Kidney (tissue), 14 donors: ENCODE results near the gene AMDHD2. TPM values are rescaled to one million over a fixed set of nuclear protein-coding genes. Genes with fewer than 3 reads are reported as not detected.

ENCODE experiments used
- DNase-seq, 5 donors: peaks; one replicate each; pipeline ENCODE4 v3.0.0-alpha.2; 2013 to 2020
- FAIRE-seq: peaks from 2 replicates; lab custom pipeline; 2012; peaks lifted over from hg19 to GRCh38; lab: Jason Lieb, UNC
- H3K27ac ChIP-seq, 2 donors: one replicate each; pipeline ENCODE4 v1.7.0; 2013; ENCODE audit warnings: low read depth in 2 of 2, low read length in 2 of 2, inconsistent platforms in 1 of 2
- H3K27me3 ChIP-seq: one replicate; pipeline ENCODE4 v1.7.1; 2013; ENCODE audit warnings: low read length, inconsistent platforms; ENCODE audit not compliant: control insufficient read depth, insufficient read depth
- H3K36me3 ChIP-seq, 3 donors: one replicate each; pipeline versions ENCODE4 v1.7.0 to v1.7.1; 2013; ENCODE audit warnings: low read length in 3 of 3, control low read depth in 1 of 3, inconsistent platforms in 1 of 3; ENCODE audit not compliant: insufficient read depth in 3 of 3, control insufficient read depth in 2 of 3
- H3K4me1 ChIP-seq, 3 donors: one replicate each; pipeline versions ENCODE4 v1.7.0 to v1.7.1; 2013; ENCODE audit warnings: low read length in 3 of 3, inconsistent platforms in 1 of 3, low read depth in 1 of 3; ENCODE audit not compliant: control insufficient read depth in 2 of 3, insufficient read depth in 2 of 3
- H3K4me3 ChIP-seq, 3 donors: one replicate each; pipeline versions ENCODE4 v1.7.0 to v1.8.1; 2013; ENCODE audit warnings: low read length in 3 of 3, control low read depth in 1 of 3, inconsistent platforms in 1 of 3
- H3K9ac ChIP-seq, 3 donors: one replicate each; pipeline versions ENCODE4 v1.7.0 to v1.7.1; 2013; ENCODE audit warnings: low read length in 3 of 3, control low read depth in 1 of 3, inconsistent platforms in 1 of 3
- H3K9me3 ChIP-seq, 3 donors: one replicate each; pipeline versions ENCODE4 v1.7.0 to v1.7.1; 2013; ENCODE audit warnings: low read length in 3 of 3, control low read depth in 1 of 3, inconsistent platforms in 1 of 3; ENCODE audit not compliant: control insufficient read depth in 2 of 3, insufficient read depth in 1 of 3
- CTCF ChIP-seq: IDR thresholded peaks from 3 replicates; pipeline ENCODE4 v1.5.1; 2012; ENCODE audit warnings: mild to moderate bottlenecking, moderate library complexity, borderline replicate concordance; ENCODE audit not compliant: insufficient read depth; ENCODE audit errors: extremely low read depth
- intact Hi-C: fragments of 100-400 bp; cut with DNase I; formaldehyde crosslinking; loops from one replicate; pipeline ENCODE4 v1.11.1; 2022
- polyA plus RNA-seq: library from polyadenylated mRNA; stranded (reverse); fragments of 350-450 nt; fragmentation: Illumina TruSeq; extraction: RNeasy Lipid Tissue Mini Kit (QIAGEN cat#74804); gene quantifications from one replicate; pipeline ENCODE4 v1.2.3, GENCODE V29; 2014; ENCODE audit warnings: low read depth, low replicate concordance; ENCODE audit not compliant: insufficient read depth
- total RNA-seq: library from RNA; stranded (reverse); fragmentation: NEBNext Ultra II Directional; extraction: Animal tissue kit (Norgen Biotek cat#: 25700); gene quantifications from one replicate; pipeline ENCODE4 v1.2.1, GENCODE V29; 2021
- donor health status: control.
- donor health status: control.
- donor health status: control.
- donor health status: control.
- donor health status: control.
- donor health status: DM: yes; HTN: yes; CAD: no.
- donor health status: Normal renal cell carcinoma (clear cell type).

Gene AMDHD2
- total and polyA plus RNA-seq, 2 donors from 2014 or later = 51.8 to 52.1 TPM

GRCh38 chr16:2523801-2524231 is 3.6 kb downstream of the AMDHD2 start:
- intact Hi-C loops = no loop called here
- FAIRE-seq = no peak
- H3K27me3 ChIP-seq = no peaks in the 10 kb centered on the region
- H3K9me3 ChIP-seq = no peaks in the 10 kb centered on the region
- H3K36me3 ChIP-seq = peaks cover 0 to 21% (median 7%) of the 10 kb centered on the region in 3 donors
- H3K4me3 ChIP-seq = peak overlapping the region in 1 of 3 donors; percentile 1
- no peak overlapping the region for H3K9ac ChIP-seq
- H3K27ac ChIP-seq = no peak overlapping the region
- peak in 1 of 5 donors; percentile 8 for DNase-seq
- no peak for TF ChIP-seq CTCF
- peaks cover 0 to 21% (median 13%) of the 10 kb centered on the region in 3 donors for H3K4me1 ChIP-seq

GRCh38 chr16:2524339-2524938 is 4.3 kb downstream of the AMDHD2 start:
- FAIRE-seq (no peak), DNase-seq (peak in 1 of 5 donors; percentile 3)
- peaks cover 0 to 14% (median 7%) of the 10 kb centered on the region in 3 donors for H3K36me3 ChIP-seq

GRCh38 chr16:2526135-2526534 is 6.0 kb downstream of the AMDHD2 start:
- peaks cover 0 to 11% (median 10%) of the 10 kb centered on the region in 3 donors for H3K4me1 ChIP-seq
- no peak overlapping the region for H3K4me3 ChIP-seq
- DNase-seq (peak in 2 of 5 donors; percentile 5 to 47), FAIRE-seq (no peak)
- no peak overlapping the region for H3K27ac ChIP-seq
- H3K27me3 ChIP-seq = no peaks in the 10 kb centered on the region
- peaks cover 0 to 15% (median 7%) of the 10 kb centered on the region in 3 donors for H3K36me3 ChIP-seq
- intact Hi-C loops = no loop called here
- no peak overlapping the region for H3K9ac ChIP-seq
- no peaks in the 10 kb centered on the region for H3K9me3 ChIP-seq
- no peak for TF ChIP-seq CTCF

More at GRCh38 chr16:2524339-2524938, 4.3 kb downstream of the AMDHD2 start:
- H3K27me3 ChIP-seq = no peaks in the 10 kb centered on the region
- no peaks in the 10 kb centered on the region for H3K9me3 ChIP-seq
- no peak overlapping the region for H3K9ac ChIP-seq
- peaks cover 0 to 15% (median 9%) of the 10 kb centered on the region in 3 donors for H3K4me1 ChIP-seq
- no peak overlapping the region for H3K27ac ChIP-seq
- intact Hi-C loops = no loop called here
- H3K4me3 ChIP-seq = no peak overlapping the region
- TF ChIP-seq CTCF = no peak
